Measurements from ENCODE around the gene WTAP. TPM values are rescaled to one million over a fixed set of nuclear protein-coding genes. Genes with fewer than 3 reads are reported as not detected.

Gene WTAP
- total RNA-seq, 4 donors from 2014 or later, result 32.6 to 119 (median 88.1) TPM

DNA sequence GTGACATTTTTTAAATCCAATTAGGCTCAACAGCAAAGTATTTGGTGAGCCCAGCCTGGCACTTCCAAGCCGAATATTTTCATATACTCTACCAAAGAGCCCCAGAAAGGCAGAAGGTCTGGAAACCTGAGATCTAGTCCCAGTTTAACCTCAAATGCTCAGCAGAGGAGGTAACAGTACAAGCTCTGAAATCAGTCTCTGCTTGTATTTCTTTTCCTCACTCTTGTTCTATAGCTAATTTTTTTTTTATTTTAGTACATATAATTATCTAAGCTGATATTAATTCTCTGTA, 43.3 kb upstream of the WTAP start:
- H3K4me3 ChIP-seq, result no peak overlapping the region
- no peak for DNase-seq
- no peak for TF ChIP-seq EP300 (IDR thresholded peaks at IDR 0.05; ENCODE audit: low read depth)
- H3K36me3 ChIP-seq, result peaks cover 0 to 56% (median 20%) of the 10 kb centered on the region in 4 donors
- WGBS, 2 donors (ENCODE audit: low coverage in 1 of 2), result 79 to 91% methylated on average over 1 of the region's 1 CpG
- H3K27me3 ChIP-seq, result no peaks in the 10 kb centered on the region
- intact Hi-C loops (cut with DNase I; ENCODE audit: low total_unique reads), result no loop called here
- in situ Hi-C loops (cut with MboI; ENCODE audit: low pct_ligation_motif_present in 1 of 4, low pct_unique_long_range_greater_than_20kb in 1 of 4, low sequenced_read_pairs in 3 of 4), result loop anchor here in 3 of 4 donors (25.0 kb wide), 3 partner anchors 103 to 378 kb away; partner anchors contain the start of genes MRPL18 (in 2 of the 3), TCP1 (in 2 of the 3) and IGF2R (in 1 of the 3)
- no peak overlapping the region for H3K27ac ChIP-seq
- H3K4me1 ChIP-seq, result peaks cover 0 to 44% (median 7%) of the 10 kb centered on the region in 4 donors
- no peaks in the 10 kb centered on the region for H3K9me3 ChIP-seq

DNA sequence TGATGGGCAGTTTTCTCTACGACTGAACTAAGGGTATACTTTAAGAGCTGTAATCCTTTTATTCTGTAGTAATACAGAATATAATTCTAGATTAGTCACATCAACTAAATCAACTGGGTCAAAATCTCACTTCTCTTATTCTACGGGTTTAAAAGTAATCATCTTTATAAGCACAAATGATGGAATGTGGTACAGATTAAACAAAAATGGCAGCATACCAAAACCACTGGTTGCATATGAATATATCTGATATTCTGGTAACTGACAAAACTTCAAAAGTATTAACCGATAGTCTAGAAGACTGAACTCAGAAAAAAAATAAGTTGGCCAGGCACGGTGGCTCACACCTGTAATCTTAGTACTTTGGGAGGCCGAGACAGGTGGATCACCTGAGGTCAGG, 41.3 kb upstream of the WTAP start:
- Histone ChIP-seq H3K36me3 (peaks cover 0 to 64% (median 20%) of the 10 kb centered on the region in 4 donors), H3K4me1 (peaks cover 0 to 50% (median 15%) of the 10 kb centered on the region in 4 donors), H3K27me3 (no peaks in the 10 kb centered on the region), H3K27ac (no peak overlapping the region), H3K4me3 (no peak overlapping the region), H3K9me3 (no peaks in the 10 kb centered on the region)
- no peak for DNase-seq
- TF ChIP-seq POLR2AphosphoS5 (IDR thresholded peaks at IDR 0.05) (no peak), EP300 (IDR thresholded peaks at IDR 0.05; ENCODE audit: low read depth) (no peak), POLR2A (IDR thresholded peaks at IDR 0.05) (no peak)
- TF ChIP-seq, protein P1, sequence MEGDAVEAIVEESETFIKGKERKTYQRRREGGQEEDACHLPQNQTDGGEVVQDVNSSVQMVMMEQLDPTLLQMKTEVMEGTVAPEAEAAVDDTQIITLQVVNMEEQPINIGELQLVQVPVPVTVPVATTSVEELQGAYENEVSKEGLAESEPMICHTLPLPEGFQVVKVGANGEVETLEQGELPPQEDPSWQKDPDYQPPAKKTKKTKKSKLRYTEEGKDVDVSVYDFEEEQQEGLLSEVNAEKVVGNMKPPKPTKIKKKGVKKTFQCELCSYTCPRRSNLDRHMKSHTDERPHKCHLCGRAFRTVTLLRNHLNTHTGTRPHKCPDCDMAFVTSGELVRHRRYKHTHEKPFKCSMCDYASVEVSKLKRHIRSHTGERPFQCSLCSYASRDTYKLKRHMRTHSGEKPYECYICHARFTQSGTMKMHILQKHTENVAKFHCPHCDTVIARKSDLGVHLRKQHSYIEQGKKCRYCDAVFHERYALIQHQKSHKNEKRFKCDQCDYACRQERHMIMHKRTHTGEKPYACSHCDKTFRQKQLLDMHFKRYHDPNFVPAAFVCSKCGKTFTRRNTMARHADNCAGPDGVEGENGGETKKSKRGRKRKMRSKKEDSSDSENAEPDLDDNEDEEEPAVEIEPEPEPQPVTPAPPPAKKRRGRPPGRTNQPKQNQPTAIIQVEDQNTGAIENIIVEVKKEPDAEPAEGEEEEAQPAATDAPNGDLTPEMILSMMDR (IDR thresholded peaks at IDR 0.05), result no peak
- in situ Hi-C loops (cut with MboI; ENCODE audit: low pct_ligation_motif_present in 1 of 4, low pct_unique_long_range_greater_than_20kb in 1 of 4, low sequenced_read_pairs in 3 of 4) (loop anchor here in 3 of 4 donors (25.0 kb wide), 3 partner anchors 101 to 376 kb away; partner anchors contain the start of genes MRPL18 (in 2 of the 3), TCP1 (in 2 of the 3) and IGF2R (in 1 of the 3)), intact Hi-C loops (cut with DNase I; ENCODE audit: low total_unique reads) (no loop called here)
- 68 to 79% methylated on average over 5 of the region's 5 CpGs for WGBS, 2 donors (ENCODE audit: low coverage in 1 of 2)

DNA sequence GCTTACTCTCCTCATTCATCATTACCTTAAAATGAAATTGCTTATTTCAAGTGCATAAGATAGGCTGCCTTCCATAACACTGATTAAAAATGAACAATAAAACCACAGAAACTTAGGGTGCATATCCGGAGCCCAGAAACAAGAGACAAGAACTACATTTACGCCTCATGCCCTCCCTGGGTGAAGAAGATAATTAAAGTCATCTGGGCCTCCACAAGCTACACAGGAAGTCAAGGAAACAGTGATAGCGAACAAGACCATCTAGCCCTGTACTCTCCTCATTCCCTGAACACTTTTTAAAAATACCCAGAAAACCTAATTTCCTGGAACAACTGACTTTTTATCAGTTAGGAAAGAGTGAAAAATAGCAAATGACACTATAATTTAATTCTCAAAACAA, 40.6 kb upstream of the WTAP start:
- no peak overlapping the region for H3K27ac ChIP-seq
- H3K4me3 ChIP-seq, result no peak overlapping the region
- 75 to 93% methylated on average over 2 to 3 of the region's 3 CpGs for WGBS, 2 donors (ENCODE audit: low coverage in 1 of 2)

DNA sequence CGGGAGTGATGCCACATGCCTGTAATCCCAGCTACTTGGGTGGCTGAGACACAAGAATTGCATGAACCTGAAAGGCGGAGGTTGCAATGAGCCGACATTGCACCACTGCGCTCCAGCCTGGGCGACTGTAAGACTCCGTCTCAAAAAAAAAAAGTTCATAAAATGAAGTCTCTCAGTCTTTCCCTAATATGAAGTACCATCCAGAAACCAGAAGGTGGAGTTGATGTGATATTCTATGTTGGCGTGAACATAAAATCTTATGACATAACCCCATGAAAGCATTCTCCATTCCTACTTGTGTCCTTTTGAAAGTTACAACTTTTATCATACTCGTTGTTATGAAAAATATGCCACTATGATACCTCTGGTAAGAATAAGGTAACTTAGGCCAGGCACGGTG, 40.0 kb upstream of the WTAP start:
- DNase-seq, result no peak
- H3K27ac ChIP-seq, result no peak overlapping the region
- in situ Hi-C loops (cut with MboI; ENCODE audit: low pct_ligation_motif_present in 1 of 4, low pct_unique_long_range_greater_than_20kb in 1 of 4, low sequenced_read_pairs in 3 of 4) (loop anchor here in 3 of 4 donors (25.0 kb wide), 3 partner anchors 100 to 375 kb away; partner anchors contain the start of genes MRPL18 (in 2 of the 3), TCP1 (in 2 of the 3) and IGF2R (in 1 of the 3)), intact Hi-C loops (cut with DNase I; ENCODE audit: low total_unique reads) (no loop called here)
- no peaks in the 10 kb centered on the region for H3K9me3 ChIP-seq
- H3K4me3 ChIP-seq, result no peak overlapping the region
- H3K36me3 ChIP-seq, result peaks cover 0 to 57% (median 17%) of the 10 kb centered on the region in 4 donors
- no peak for TF ChIP-seq POLR2A (IDR thresholded peaks at IDR 0.05)
- TF ChIP-seq POLR2AphosphoS5 (IDR thresholded peaks at IDR 0.05), result no peak
- TF ChIP-seq EP300 (IDR thresholded peaks at IDR 0.05; ENCODE audit: low read depth), result no peak
- TF ChIP-seq, protein P1 (IDR thresholded peaks at IDR 0.05), result no peak
- peaks cover 0 to 53% (median 25%) of the 10 kb centered on the region in 4 donors for H3K4me1 ChIP-seq
- WGBS, 2 donors (ENCODE audit: low coverage in 1 of 2), result 91 to 94% methylated on average over 8 to 9 of the region's 9 CpGs
- no peaks in the 10 kb centered on the region for H3K27me3 ChIP-seq

More for the DNA sequence above, 40.6 kb upstream of the WTAP start:
- Histone ChIP-seq H3K27me3 (no peaks in the 10 kb centered on the region), H3K9me3 (no peaks in the 10 kb centered on the region), H3K4me1 (peaks cover 0 to 50% (median 20%) of the 10 kb centered on the region in 4 donors), H3K36me3 (peaks cover 0 to 63% (median 20%) of the 10 kb centered on the region in 4 donors)
- DNase-seq, result no peak
- TF ChIP-seq EP300 (IDR thresholded peaks at IDR 0.05; ENCODE audit: low read depth) (no peak), POLR2AphosphoS5 (IDR thresholded peaks at IDR 0.05) (no peak), POLR2A (IDR thresholded peaks at IDR 0.05) (no peak)
- TF ChIP-seq, protein P1 (IDR thresholded peaks at IDR 0.05), result no peak
- intact Hi-C loops (cut with DNase I; ENCODE audit: low total_unique reads), result no loop called here
- in situ Hi-C loops (cut with MboI; ENCODE audit: low pct_ligation_motif_present in 1 of 4, low pct_unique_long_range_greater_than_20kb in 1 of 4, low sequenced_read_pairs in 3 of 4), result loop anchor here in 3 of 4 donors (25.0 kb wide), 3 partner anchors 101 to 376 kb away; partner anchors contain the start of genes MRPL18 (in 2 of the 3), TCP1 (in 2 of the 3) and IGF2R (in 1 of the 3)

All from transverse colon (tissue), 4 donors.